RCC 7860 (cell line): ENCODE data around the gene EFNA3.

Source experiments
- DNase-seq: peaks from one replicate; pipeline ENCODE4 v3.0.0-alpha.2; 2015; ENCODE audit warnings: low spot score
- FAIRE-seq: peaks from 2 replicates; lab custom pipeline; 2012; peaks lifted over from hg19 to GRCh38; lab: Jason Lieb, UNC

EFNA3 gene

GRCh38 chr1:155128755-155129473, 50.3 kb downstream of the EFNA3 start:
- FAIRE-seq (no peak), DNase-seq (peak; percentile 38)

DNA sequence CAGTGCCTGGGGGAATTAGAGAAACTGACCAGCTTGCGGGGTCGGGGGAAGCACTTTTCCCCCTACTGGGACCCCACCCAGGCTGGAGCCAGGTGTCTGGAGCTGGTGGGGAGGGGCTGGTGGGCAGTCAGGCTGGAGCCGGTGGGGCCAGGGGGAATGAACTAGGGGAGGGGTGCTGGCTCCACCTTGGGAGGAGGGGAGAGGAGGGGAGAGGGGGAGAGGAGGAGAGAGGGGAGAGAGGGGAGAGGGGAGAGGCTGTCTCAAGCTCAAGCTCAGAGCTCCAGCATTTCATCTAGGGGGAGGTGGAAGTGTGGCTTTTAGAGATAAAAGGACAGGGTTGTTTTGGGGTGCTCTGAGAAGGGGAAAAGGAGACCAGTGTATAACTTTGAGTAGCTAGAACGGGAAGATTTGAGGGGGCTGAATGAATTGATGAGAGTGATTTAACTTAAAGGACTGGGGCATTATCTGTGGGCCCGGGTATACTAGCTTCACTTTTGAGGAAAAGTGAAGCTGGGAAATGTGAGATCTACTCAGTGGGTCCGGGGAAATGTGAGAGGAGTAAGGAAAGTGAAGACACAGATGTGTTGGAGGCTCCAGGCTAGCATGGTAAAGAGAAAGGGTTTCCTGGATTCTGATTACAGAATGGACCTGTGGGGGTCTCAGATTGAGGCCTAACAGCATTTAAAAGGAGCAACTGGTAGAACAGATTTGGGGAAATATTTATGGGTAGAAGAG, 51.8 kb downstream of the EFNA3 start:
- no peak for DNase-seq
- FAIRE-seq: no peak

DNA sequence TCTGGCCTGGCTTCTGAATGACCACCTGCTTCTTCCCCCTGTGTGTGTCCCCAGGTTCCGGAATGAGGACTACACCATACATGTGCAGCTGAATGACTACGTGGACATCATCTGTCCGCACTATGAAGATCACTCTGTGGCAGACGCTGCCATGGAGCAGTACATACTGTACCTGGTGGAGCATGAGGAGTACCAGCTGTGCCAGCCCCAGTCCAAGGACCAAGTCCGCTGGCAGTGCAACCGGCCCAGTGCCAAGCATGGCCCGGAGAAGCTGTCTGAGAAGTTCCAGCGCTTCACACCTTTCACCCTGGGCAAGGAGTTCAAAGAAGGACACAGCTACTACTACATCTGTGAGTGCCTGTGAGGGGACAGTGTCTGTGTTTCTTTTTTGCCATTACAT, 52.6 kb downstream of the EFNA3 start:
- DNase-seq: no peak

DNA sequence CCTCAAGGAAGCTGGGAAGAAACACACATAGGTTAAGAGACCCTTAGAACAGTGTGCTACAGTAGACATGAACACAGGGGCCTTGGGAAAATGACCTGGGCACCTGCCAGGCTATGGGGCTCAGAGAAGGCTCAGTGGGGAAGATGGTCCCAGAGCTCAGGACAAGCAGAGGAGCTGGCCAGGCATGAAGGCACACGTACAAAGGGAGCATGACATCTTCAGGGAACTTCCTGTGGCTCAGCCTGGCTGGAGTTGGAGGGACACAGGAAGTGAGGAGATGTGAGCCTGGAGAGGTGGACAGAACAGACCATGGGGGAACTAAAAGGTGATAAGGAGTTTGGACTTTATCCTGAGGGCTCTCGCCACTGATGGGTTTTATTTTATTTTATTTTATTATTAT, 53.2 kb downstream of the EFNA3 start:
- DNase-seq (peak; percentile 33), FAIRE-seq (no peak)

More for the DNA sequence above, 52.6 kb downstream of the EFNA3 start:
- FAIRE-seq: no peak

DNA sequence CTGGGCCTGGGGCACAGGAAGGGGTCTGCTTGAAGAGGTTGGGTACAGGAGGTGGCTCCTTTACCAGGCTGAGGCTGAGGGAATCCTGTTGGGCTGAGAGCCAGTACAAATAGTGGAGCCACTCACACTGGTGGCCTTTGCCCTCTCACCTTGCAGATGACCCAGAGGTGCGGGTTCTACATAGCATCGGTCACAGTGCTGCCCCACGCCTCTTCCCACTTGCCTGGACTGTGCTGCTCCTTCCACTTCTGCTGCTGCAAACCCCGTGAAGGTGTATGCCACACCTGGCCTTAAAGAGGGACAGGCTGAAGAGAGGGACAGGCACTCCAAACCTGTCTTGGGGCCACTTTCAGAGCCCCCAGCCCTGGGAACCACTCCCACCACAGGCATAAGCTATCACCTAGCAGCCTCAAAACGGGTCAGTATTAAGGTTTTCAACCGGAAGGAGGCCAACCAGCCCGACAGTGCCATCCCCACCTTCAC, 55.2 kb downstream of the EFNA3 start:
- DNase-seq: no peak
- no peak for FAIRE-seq

DNA sequence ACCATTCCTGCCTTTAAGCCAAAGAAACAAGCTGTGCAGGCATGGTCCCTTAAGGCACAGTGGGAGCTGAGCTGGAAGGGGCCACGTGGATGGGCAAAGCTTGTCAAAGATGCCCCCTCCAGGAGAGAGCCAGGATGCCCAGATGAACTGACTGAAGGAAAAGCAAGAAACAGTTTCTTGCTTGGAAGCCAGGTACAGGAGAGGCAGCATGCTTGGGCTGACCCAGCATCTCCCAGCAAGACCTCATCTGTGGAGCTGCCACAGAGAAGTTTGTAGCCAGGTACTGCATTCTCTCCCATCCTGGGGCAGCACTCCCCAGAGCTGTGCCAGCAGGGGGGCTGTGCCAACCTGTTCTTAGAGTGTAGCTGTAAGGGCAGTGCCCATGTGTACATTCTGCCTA, 55.7 kb downstream of the EFNA3 start:
- FAIRE-seq (no peak), DNase-seq (no peak)

- peak; percentile 95 for DNase-seq
- peak; percentile 93 for FAIRE-seq
Observed at GRCh38 chr1:155134880-155135414, 56.3 kb downstream of the EFNA3 start.

- DNase-seq (peak; percentile 85), FAIRE-seq (no peak)
Observed at GRCh38 chr1:155135415-155136028, 56.9 kb downstream of the EFNA3 start, which contains the start of gene SLC50A1. Gene SLC50A1 (plus strand): TSS chr1:155135852. CDS start chr1:155135912, 60 bp downstream.

DNA sequence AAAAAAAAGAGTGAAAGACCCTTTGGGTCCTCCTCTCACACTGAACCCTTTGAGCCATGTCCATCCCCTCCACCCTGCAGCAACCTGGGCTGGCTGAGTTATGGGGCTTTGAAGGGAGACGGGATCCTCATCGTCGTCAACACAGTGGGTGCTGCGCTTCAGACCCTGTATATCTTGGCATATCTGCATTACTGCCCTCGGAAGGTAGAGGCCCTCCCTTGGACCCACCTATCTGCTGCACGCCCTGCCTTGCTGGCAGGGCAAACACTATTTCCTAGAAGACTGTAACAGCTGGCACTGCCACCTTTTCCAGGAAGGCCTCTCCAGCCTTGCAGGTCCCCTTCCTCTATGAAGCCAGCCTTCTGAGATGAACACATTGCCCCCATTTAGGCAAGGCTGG, 58.1 kb downstream of the EFNA3 start:
- no peak for DNase-seq
- FAIRE-seq: no peak
